ENCODE measurements around the gene OCA2. TPM values are rescaled to one million over a fixed set of nuclear protein-coding genes. Genes with fewer than 3 reads are reported as not detected.

OCA2 gene
- total and polyA plus RNA-seq, 2 of the 4 experiments (the other 2 are of a cell fraction): under 0.01 to 0.03 TPM

DNA sequence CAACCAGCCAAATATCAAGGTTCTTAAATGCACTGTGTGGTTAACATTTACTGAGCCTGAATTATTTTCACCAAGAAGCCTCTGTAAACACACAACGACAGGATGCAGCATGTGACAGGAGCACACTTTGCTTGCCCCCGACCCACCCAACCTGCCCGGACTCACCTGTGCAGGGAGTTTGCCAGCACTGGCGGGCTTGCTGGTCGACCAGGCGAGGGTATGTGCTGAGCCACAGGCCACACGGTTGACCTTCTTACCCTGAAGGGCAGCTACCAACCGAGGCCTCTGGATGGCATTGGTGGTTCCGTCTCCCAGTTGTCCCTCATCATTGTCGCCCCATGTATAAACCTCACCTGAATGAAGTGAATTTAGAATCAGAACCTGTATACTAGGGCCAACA lies 25.7 kb upstream of the OCA2 start:
- Histone ChIP-seq H4K91ac (ENCODE audit: insufficient read depth, low read depth, low read length) (no peak overlapping the region), H3K79me1 (ENCODE audit: low read depth in 1 of 2, low read length in 2 of 2) (peaks cover 0 to 3% of the 10 kb centered on the region in 2 experiments; a peak in 1 of 4 replicates), H4K20me1 (ENCODE audit: insufficient read depth, low read length) (peaks cover 3% of the 10 kb centered on the region; the same call in 1 of the 2 replicates), H2BK5ac (ENCODE audit: low read depth, low read length, poor library complexity, severe bottlenecking) (no peak overlapping the region), H3K9ac (ENCODE audit: low read depth, low read length) (no peak overlapping the region), H3K36me3 (ENCODE audit: control insufficient read depth, insufficient read depth, low read length) (peaks cover 36% of the 10 kb centered on the region), H3K9me3 (ENCODE audit: control insufficient read depth, insufficient read depth, low read length) (no peaks in the 10 kb centered on the region), H2BK15ac (ENCODE audit: low read depth, low read length) (no peak overlapping the region), H2AFZ (replicated peaks; ENCODE audit: low read length, poor library complexity) (no peak overlapping the region), H2BK20ac (ENCODE audit: low read depth, low read length) (no peak overlapping the region), H4K8ac (ENCODE audit: low read depth in 2 of 2, low read length in 2 of 2) (no peak overlapping the region), H2AK5ac (ENCODE audit: low read depth, low read length) (no peak overlapping the region), H3K9me1 (ENCODE audit: insufficient read depth, low read length) (no peaks in the 10 kb centered on the region), H3K18ac (ENCODE audit: low read depth, low read length) (no peak overlapping the region), H3K4me1 (ENCODE audit: control insufficient read depth, insufficient read depth, low read length) (peaks cover 1% of the 10 kb centered on the region; the same call in 1 of the 2 replicates), H4K5ac (ENCODE audit: low read depth, low read length) (no peak overlapping the region), H3K23ac (ENCODE audit: low read depth, low read length) (no peak overlapping the region), H3K56ac (ENCODE audit: extremely low read depth, insufficient read depth, low read length) (no peak overlapping the region), H2AK9ac (replicated peaks; ENCODE audit: low read depth, low read length, poor library complexity) (no peak overlapping the region), H3K27me3 (ENCODE audit: control insufficient read depth, insufficient read depth, low read length) (no peaks in the 10 kb centered on the region), H2BK120ac (ENCODE audit: low read depth, low read length) (no peak overlapping the region), H3K4ac (ENCODE audit: low read depth, low read length) (no peak overlapping the region), H3K14ac (replicated peaks; ENCODE audit: low read depth, low read length) (no peak overlapping the region), H3K27ac (ENCODE audit: insufficient read depth, low read length) (no peak overlapping the region), H3K4me3 (ENCODE audit: insufficient read depth, low read depth, low read length) (no peak overlapping the region), H3K4me2 (ENCODE audit: low read depth, low read length) (no peak overlapping the region)
- dilution Hi-C loops (cut with HindIII; ENCODE audit: low sequenced_read_pairs, unreplicated experiment): no loop called here
- in situ Hi-C loops (cut with MboI; ENCODE audit: low sequenced_read_pairs): loop anchor here (25.0 kb wide), 1 partner anchor 1238 kb away; no protein-coding TSS in a partner anchor
- ChIA-PET CTCF (no interaction called here), POLR2A (ENCODE audit: unreplicated experiment) (no interaction called here)
- TF ChIP-seq, protein P1, sequence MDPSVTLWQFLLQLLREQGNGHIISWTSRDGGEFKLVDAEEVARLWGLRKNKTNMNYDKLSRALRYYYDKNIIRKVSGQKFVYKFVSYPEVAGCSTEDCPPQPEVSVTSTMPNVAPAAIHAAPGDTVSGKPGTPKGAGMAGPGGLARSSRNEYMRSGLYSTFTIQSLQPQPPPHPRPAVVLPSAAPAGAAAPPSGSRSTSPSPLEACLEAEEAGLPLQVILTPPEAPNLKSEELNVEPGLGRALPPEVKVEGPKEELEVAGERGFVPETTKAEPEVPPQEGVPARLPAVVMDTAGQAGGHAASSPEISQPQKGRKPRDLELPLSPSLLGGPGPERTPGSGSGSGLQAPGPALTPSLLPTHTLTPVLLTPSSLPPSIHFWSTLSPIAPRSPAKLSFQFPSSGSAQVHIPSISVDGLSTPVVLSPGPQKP (IDR thresholded peaks at IDR 0.05; ENCODE audit: borderline replicate concordance, low read depth, low read length): no peak
- intact Hi-C loops (cut with micrococcal nuclease): no loop called here
- no peak for ATAC-seq (ENCODE audit: low read depth)
- 96% methylated on average over 9 of the region's 10 CpGs; no CpG with 5 or more reads in 1 of the 2 experiments for WGBS, 2 experiments (ENCODE audit: extremely low coverage in 2 of 2, insufficient read length in 1 of 2)
- no TSS peak for BruUV-seq (replicated peaks)
- no peak for DNase-seq

All from IMR-90 (cell line).